HPDE6-E6E7 (cell line): ENCODE measurements around the gene KLHL11.

Source experiments
- DNase-seq: peaks from one replicate; pipeline ENCODE4 v3.0.0; 2011; ENCODE audit warnings: missing footprints; ENCODE audit errors: extremely low spot score

KLHL11 gene

GRCh38 chr17:41811549-41812380 lies 53.5 kb downstream of the KLHL11 start, which contains the start of gene P3H4:
P3H4 (minus strand) TSS chr17:41811949; CDS start chr17:41811915, 34 bp downstream.
- DNase-seq = peak; percentile 75

DNA sequence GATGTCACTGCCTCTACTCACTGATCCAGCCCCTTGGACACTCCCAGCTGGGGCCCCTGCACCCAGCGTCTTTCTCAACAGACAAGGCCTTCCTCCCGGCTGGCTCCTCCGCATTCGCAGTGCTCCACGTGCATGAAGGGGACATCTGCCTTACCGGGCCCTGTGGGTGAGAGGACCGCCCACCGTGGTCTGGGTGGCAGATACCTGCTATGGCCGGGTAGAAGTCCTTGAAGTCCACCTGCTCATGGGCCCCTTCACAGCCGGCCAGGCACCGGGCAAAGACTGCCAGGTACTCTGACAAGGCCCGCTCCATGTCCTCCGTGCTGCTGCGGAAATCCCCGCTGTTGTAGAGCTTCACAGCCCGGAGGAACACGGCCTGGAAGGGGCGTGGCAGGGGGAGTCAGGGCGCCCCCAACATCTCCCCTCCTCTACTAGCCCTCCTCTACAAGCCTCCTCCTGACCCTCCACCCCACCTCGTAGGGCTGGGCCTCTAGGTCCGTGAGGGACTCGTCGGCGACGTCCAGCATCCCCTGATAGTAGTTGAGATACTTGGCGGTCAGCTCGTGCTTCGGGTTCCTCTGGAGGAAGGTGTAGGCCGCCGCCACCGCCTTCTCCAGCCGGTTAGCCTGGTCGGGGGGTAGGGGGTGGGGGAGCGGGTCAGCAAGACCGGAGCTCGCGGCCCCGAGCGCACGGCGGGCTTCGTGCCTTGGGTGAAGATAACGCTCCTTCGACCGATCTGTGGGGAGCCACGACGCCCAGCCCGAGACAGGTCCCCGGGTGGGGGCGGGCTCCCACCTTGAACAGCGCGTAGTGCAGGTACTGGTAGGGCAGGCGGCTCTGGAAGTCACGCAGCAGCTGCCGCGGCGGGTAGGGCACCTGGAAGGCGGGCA lies 54.3 kb downstream of the KLHL11 start:
- no peak for DNase-seq

DNA sequence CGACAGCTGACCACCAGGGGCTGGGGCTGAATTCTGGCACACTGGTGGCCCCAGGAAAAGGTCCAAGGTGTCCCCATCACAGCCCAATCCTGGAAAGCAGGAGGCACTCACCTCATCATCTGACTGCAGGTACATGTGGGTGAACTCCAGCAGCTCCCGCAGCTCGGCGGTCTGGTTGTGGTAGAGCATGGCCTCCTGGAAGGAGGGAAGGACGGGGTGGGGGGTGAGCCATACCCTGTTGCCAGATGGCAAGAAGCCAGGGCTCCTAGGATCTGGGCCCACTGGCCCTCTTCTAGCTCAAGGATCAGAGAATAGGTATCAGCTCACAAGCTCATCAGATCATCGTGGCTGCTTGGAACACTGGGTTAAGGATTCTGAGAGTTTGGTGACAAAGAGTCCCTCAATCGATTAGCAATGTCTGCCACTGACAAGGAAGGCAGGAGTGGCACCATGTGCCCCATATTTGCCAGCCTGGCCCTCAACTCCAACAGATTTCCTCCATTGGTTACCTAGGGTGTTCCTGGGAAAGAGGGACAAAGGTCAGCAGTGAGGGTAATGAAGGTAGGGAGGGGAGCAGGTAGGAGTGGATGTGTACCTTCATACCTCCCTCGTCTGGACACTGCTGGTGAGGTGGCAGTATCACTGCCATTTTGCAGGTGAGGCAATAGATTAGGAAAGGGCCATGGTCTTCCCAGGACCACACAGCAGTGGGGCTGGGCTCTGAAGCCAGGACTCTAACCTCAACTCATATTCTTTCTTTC lies 58.4 kb downstream of the KLHL11 start:
- DNase-seq = no peak
